ENCODE results near the gene RNF145. TPM values are rescaled to one million over a fixed set of nuclear protein-coding genes. Genes with fewer than 3 reads are reported as not detected.

RNF145 gene, protein sequence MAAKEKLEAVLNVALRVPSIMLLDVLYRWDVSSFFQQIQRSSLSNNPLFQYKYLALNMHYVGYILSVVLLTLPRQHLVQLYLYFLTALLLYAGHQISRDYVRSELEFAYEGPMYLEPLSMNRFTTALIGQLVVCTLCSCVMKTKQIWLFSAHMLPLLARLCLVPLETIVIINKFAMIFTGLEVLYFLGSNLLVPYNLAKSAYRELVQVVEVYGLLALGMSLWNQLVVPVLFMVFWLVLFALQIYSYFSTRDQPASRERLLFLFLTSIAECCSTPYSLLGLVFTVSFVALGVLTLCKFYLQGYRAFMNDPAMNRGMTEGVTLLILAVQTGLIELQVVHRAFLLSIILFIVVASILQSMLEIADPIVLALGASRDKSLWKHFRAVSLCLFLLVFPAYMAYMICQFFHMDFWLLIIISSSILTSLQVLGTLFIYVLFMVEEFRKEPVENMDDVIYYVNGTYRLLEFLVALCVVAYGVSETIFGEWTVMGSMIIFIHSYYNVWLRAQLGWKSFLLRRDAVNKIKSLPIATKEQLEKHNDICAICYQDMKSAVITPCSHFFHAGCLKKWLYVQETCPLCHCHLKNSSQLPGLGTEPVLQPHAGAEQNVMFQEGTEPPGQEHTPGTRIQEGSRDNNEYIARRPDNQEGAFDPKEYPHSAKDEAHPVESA
- total RNA-seq = 12.5 and 24.2 TPM in 2 replicates

DNA sequence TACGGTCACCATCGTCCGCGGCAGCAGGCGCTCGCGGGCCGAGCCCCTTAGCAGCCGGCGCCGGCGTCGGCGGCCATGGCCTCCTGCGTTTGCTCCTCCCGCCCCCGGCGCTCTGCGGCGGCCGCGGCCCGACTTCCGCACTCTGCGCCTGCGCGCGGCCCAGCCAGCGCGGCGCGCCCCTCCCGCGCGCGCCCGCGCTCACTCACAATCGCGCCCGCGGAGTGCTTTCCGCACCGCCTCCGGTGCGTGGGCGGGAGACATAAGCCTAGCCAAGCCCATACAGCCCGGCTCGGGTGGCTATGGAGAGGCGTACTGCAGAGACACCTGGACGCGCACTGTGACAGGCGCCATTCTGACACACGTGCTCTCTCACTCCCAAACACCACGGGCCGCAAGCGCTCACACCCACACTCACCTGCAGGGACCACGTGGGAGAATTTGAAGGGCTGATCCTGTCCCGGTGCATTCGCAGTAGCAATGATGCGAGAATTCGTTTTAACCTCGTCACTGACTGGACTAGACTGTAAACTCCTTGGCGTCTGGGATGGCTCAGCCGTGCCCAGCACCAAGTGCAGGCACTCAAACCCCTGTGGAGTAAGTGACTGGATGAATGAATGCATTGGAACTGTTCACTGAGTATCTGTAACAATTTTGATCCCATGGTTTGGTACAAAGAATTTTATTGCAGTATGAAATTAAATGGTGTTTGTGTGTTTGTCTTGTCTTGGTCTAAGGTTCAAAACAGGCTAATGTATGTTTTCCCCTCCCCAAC lies at the start of gene RNF145:
Gene RNF145, minus strand, starts transcription at position 116 of the 772 bp plus-strand sequence. CDS start 5,936 bp downstream, outside the sequence.

Small RNAs within 50 kb of the gene (small RNA-seq; reads per million reads assigned to genes)
- gene RF00263 = not detected

Other genes starting within 250 kb of the RNF145 start
- 32.3 and 34.4 TPM in 2 replicates for gene EBF1, start 109.6 kb downstream of the RNF145 start, total RNA-seq
- gene UBLCP1, start 53.7 kb upstream of the RNF145 start, total RNA-seq = 23.1 TPM in 2 replicates
- gene IL12B, start 120.9 kb upstream of the RNF145 start, total RNA-seq = under 0.01 TPM in 1 of 2 replicates, not detected in the other